Naive thymus-derived CD8-positive, alpha-beta T cell (primary cell): Measurements from ENCODE around the gene GADD45GIP1. TPM values are rescaled to one million over a fixed set of nuclear protein-coding genes. Genes with fewer than 3 reads are reported as not detected.
"Not testable (repeated sequence)": the region's sequence is repeated elsewhere in the genome, so short reads cannot be mapped to it uniquely, and the experiment has no call there.

Experiments
- ATAC-seq, 2 donors: fragments of 150-1000 bp; cut with Tn5 transposase in 1 of 2; sonication (Bioruptor Pico), chemical (Tn5 transposase) in 1 of 2; 1 replicate in 1 of 2; 2 replicates in 1 of 2; pipeline ENCODE4 v1.10.0; 2021; ENCODE audit warnings: mild to moderate bottlenecking in 2 of 2, moderate library complexity in 2 of 2
- POLR2A ChIA-PET: fragments of 350-600 bp; sonication (Branson Sonifier 250); formaldehyde crosslinking; loops from one replicate; lab custom pipeline; 2021; ENCODE audit warnings: antibody characterized with exemption; lab: Charles Lee
- DNase-seq, 10 donors: peaks; one replicate each; pipeline versions ENCODE4 v3.0.0 to v3.0.0-alpha.2; 2020 to 2022
- H3K27ac Mint-ChIP-seq, 10 donors: one replicate each; pipeline ENCODE4 v1.8.0; 2020 to 2022; ENCODE audit warnings: mild to moderate bottlenecking in 10 of 10, mixed read lengths in 10 of 10, moderate library complexity in 4 of 10, inconsistent platforms in 1 of 10
- H3K27me3 Mint-ChIP-seq, 5 donors: one replicate each; pipeline ENCODE4 v1.8.0; 2021 to 2022; ENCODE audit warnings: mixed read lengths in 5 of 5
- H3K36me3 Mint-ChIP-seq, 3 donors: one replicate each; pipeline ENCODE4 v1.8.0; 2020 to 2022; ENCODE audit warnings: mixed read lengths in 3 of 3, mild to moderate bottlenecking in 2 of 3, inconsistent platforms in 1 of 3
- H3K4me1 Mint-ChIP-seq, 4 donors: one replicate each; pipeline ENCODE4 v1.8.0; 2021 to 2022; ENCODE audit warnings: mixed read lengths in 4 of 4
- H3K4me3 Mint-ChIP-seq, 10 donors: one replicate each; pipeline ENCODE4 v1.8.0; 2020 to 2022; ENCODE audit warnings: mild to moderate bottlenecking in 10 of 10, mixed read lengths in 10 of 10, moderate library complexity in 6 of 10, inconsistent platforms in 1 of 10
- H3K9me3 Mint-ChIP-seq, 9 donors: one replicate each; pipeline ENCODE4 v1.8.0; 2020 to 2022; ENCODE audit warnings: mixed read lengths in 9 of 9, mild to moderate bottlenecking in 3 of 9, inconsistent platforms in 1 of 9, moderate library complexity in 1 of 9
- polyA plus RNA-seq, 3 donors: library from polyadenylated mRNA; unstranded; fragments of 300-500 nt; fragmentation: Illumina TruSeq; gene quantifications; one replicate each; pipeline ENCODE4 v1.2.3, GENCODE V29; 2021
- total RNA-seq, 8 experiments: library from RNA in 2 of 8; stranded (reverse) in 2 of 8; gene quantifications; one replicate each; pipeline ENCODE4 v1.2.3 and lab custom pipeline; 2021 to 2026

GADD45GIP1 gene
- total and polyA plus RNA-seq, 5 experiments from 2014 or later, result 17.3 to 65.1 (median 59.4) TPM

DNA sequence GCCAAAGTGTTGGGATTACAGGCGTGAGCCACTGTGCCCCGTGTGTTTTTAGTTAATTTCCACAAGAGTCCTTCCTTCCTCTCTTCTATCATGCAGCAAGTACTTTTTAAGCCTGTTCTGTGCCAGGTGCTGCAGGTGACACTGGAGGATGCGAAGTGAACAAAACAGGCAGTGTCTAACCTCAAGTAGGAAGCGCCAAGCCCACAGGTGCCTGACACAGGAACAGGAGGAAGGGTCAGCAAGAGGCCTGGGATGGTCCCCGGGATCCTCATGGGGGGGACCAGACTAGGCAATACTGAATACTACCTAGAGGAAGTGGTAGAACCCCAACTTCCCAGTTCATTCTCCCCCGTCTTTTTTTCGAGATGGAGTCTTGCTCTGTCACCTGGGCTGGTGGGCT lies 20.4 kb downstream of the GADD45GIP1 start:
- Mint-ChIP-seq H3K4me1 (peaks cover 36 to 68% (median 66%) of the 10 kb centered on the region in 4 donors), H3K4me3 (peak overlapping the region in 9 of 10 donors; percentile 30 to 97 (median 50)), H3K36me3 (peaks cover 5 to 32% (median 8%) of the 10 kb centered on the region in 3 donors), H3K27me3 (no peaks in the 10 kb centered on the region), H3K27ac (peak overlapping the region in 9 of 10 donors; percentile 1 to 94 (median 74)), H3K9me3 (no peaks in the 10 kb centered on the region)
- ATAC-seq (no peak), DNase-seq (no peak)
- POLR2A ChIA-PET, result interaction anchor here (1.2 to 3.3 kb wide), 3 partner anchors 22 to 154 kb away, joined by 3 to 56 read pairs (median 8); partner anchors contain the start of genes GCDH and KLF1

DNA sequence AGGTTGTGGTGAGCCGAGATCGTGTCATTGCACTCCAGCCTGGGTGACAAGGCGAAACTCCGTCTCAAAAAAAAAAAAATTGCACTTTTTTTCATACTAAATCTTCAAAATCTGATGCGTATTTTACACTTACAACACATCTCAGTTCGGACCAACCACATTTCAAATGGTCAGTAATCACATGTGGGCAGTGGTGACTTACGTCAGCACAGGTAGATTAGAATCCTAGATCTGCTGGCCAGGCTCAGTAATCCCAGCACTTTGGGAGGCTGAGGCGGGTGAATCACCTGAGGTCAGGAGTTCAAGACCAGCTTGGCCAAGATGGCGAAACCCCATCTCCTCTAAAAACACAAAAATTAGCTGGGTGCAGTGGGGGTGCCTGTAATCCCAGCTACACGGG lies 22.0 kb downstream of the GADD45GIP1 start:
- peaks cover 30 to 63% (median 59%) of the 10 kb centered on the region in 4 donors for H3K4me1 Mint-ChIP-seq

DNA sequence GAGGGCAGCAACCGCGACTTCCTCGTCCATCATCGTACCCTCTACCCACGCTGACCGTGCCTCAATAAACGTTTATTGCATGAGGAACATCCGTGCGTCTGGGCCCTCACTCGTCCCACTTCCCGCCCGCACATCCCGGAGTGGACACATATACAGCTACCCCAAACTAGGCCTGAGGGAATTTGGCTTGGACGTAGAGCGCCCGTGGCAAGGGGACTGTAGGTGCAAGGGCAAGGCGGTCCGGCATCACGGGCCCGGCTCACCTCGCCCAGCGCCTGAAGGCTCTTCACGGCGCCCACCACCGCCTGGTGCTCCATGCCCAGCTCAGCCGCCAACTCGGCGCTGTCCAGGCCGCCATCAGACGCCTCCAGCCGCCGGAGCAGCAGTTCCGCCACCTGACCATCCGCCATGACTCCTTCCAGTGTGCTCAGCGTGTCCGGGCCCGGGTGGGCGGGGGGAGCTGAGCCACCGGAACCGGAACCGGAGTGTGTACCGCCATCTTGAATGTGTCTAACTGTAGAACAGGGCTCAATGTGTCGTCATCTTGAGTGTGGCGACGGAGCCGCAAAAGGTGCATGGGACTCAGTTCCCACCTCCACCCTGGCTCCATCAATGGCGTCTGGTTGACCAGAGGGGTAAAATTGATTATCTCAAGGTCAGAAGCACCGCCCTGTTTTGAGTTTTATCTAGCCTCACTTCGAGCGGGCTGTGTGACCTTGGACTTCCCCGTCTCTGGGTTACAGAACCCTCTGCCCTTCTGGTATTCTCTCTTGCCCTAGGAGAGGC lies 23.5 kb downstream of the GADD45GIP1 start, which contains the start of gene FARSA:
Gene FARSA (minus strand): TSS at position 425 of the 786 bp plus-strand sequence. CDS start 15 bp downstream, at position 410.
- Mint-ChIP-seq H3K27ac (peak within 1 kb of the TSS; percentile 88 to 98 (median 96)), H3K36me3 (peaks cover 0 to 26% (median 2%) of the 10 kb centered on the region in 3 donors)
- POLR2A ChIA-PET, result interaction anchor here (0.6 to 6.0 kb wide), 15 partner anchors 8 to 1499 kb away, joined by 3 to 122 read pairs (median 4); partner anchors contain the start of genes DNASE2, GADD45GIP1, GCDH and RAD23A

More for the DNA sequence above, 22.0 kb downstream of the GADD45GIP1 start:
- no peaks in the 10 kb centered on the region for H3K27me3 Mint-ChIP-seq
- POLR2A ChIA-PET, result interaction anchor here (0.9 to 6.0 kb wide), 3 partner anchors 17 to 183 kb away, joined by 3 to 122 read pairs (median 37); partner anchors contain the start of genes GCDH, NACC1 and SYCE2
- no peak overlapping the region for H3K27ac Mint-ChIP-seq
- ATAC-seq (no peak), DNase-seq (no peak)
- H3K9me3 Mint-ChIP-seq, result no peaks in the 10 kb centered on the region
- peak overlapping the region in 5 of 10 donors; percentile 5 to 33 (median 24) for H3K4me3 Mint-ChIP-seq
- H3K36me3 Mint-ChIP-seq, result peaks cover 4 to 23% (median 4%) of the 10 kb centered on the region in 3 donors

DNA sequence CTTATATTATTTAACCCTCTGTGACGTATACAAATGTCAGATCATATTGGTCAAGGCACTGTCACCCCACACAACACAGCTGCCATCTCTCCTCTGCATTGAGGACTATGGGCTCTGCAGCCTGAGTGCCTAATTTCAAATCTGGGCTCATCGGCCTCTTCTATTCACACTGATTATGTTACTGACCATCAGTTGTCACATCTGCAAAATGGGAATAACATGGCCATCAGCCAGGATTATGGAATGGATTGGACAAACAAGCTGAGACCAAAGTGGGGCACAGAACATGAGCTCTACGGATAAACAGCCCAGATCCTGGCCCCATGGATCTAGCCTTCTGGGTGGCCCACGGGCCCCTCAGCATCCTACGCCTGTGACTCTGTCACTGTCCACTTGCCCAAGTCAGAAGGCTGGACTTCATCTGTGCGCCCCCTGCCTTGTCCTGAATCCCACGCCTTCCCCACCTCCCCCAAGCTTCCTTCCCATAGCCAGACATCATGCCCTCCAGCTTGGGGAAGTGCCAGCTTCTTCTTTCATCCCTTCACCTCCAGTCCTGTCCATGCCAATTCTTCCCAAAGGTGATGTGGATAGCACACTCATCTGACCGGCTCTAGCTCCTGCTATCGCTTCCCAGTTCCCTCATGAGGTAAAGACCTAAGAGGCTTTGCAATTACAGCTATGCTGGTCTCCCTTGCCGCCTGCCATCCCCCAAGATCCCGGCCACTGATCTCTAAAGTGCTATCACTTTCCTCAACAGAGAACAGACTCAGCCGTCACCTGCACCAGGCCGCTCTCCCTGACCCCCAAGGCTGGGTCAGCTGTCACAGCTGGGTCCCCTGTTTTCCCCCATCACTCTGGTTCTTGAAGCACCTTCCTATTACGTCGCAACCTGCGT lies 24.4 kb downstream of the GADD45GIP1 start:
- H3K27ac Mint-ChIP-seq, result peak overlapping the region; percentile 74 to 98 (median 96)
- no peaks in the 10 kb centered on the region for H3K9me3 Mint-ChIP-seq
- ATAC-seq (no peak), DNase-seq (no peak)
- peaks cover 20 to 45% (median 39%) of the 10 kb centered on the region in 4 donors for H3K4me1 Mint-ChIP-seq
- H3K4me3 Mint-ChIP-seq, result peak overlapping the region; percentile 92 to 99 (median 97)
- no peaks in the 10 kb centered on the region for H3K27me3 Mint-ChIP-seq
- POLR2A ChIA-PET, result interaction anchor here (0.5 to 6.0 kb wide), 15 partner anchors 7 to 1727 kb away, joined by 3 to 122 read pairs (median 4); partner anchors contain the start of genes DNASE2, GCDH, RAD23A and SYCE2
- H3K36me3 Mint-ChIP-seq, result peaks cover 0 to 32% (median 6%) of the 10 kb centered on the region in 3 donors

More for the DNA sequence above, 23.5 kb downstream of the GADD45GIP1 start, which contains the start of gene FARSA:
- no peaks in the 10 kb centered on the region for H3K27me3 Mint-ChIP-seq
- ATAC-seq (peak; percentile 46 to 57), DNase-seq (peak; percentile 72 to 92 (median 82))
- H3K4me3 Mint-ChIP-seq, result peak within 1 kb of the TSS; percentile 92 to 99 (median 97)
- H3K9me3 Mint-ChIP-seq, result no peaks in the 10 kb centered on the region
- H3K4me1 Mint-ChIP-seq, result peaks cover 23 to 51% (median 46%) of the 10 kb centered on the region in 4 donors

DNA sequence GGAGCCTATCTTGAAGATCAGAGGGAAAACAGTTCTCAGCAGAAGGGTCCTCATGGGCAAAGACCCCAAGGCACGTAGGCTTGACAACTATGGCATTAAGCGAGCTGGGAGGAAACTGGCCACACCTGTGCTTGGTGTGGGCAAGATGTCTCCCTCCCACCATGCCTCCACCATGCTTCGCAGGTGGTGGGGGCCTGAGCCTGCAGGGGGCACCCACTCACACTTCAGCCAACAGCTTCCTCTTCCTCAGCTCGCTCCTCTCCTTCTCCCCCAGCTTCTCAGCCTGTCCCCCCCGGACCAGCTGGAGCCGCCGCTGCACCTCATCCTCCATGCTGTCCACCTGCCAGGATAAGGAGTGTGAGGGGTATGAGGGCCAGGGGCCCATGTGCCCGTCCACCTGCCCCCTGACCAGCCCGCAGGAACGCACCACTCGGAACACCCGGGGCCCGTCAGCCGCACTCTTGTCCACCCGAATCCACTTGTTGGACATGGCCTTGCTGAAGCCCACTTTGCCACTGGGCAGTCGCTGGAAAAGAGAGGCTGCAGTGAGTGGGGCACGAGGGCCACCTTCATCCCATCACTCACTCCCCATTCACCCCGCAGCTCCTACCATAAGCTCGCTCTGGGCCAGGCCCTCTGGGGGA lies 26.9 kb downstream of the GADD45GIP1 start:
- POLR2A ChIA-PET, result interaction anchor here (1.6 to 6.0 kb wide), 2 partner anchors 12 to 39 kb away, joined by 5 to 122 read pairs; partner anchors contain the start of genes GCDH and SYCE2
- Mint-ChIP-seq H3K36me3 (peaks cover 0 to 57% (median 11%) of the 10 kb centered on the region in 3 donors), H3K4me3 (no peak overlapping the region), H3K4me1 (peaks cover 14 to 32% (median 26%) of the 10 kb centered on the region in 4 donors), H3K27me3 (no peaks in the 10 kb centered on the region), H3K9me3 (no peaks in the 10 kb centered on the region), H3K27ac (no peak overlapping the region)
- ATAC-seq (no peak), DNase-seq (no peak)

DNA sequence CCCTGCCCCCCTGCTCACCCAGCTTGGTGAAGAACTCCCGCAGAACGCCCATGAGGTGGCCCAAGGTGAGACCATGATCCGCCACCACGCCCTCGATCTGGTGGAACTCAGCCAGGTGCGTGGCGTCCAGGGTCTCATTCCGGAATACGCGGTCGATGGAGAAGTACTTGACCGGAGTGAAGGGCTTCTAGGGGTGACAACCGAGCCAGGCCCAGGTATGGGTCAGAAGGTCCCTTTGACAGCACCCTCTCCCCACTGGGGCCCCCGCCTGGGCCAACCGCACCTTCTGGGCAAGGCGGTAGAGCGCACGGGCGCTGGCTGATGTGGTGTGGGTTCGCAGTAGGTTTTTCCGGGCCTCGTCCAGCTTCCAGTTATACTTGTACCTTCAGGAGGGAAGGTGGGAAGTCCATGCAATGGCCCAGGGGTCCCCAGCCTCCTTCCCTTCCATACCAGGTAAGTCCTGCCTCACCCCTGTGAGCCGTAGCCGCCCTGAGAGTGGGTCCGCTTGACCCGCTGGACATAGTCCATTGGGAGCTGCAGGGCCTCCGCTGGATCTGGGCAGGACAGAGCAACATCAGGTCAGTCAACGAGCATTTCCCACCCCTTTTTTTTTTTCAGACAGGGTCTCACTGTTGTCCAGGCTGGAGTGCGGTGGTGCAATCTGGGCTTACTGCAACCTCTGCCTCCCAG lies 32.3 kb downstream of the GADD45GIP1 start:
- Mint-ChIP-seq H3K36me3 (peaks cover 0 to 68% (median 23%) of the 10 kb centered on the region in 3 donors), H3K4me3 (no peak overlapping the region), H3K27ac (no peak overlapping the region), H3K27me3 (no peaks in the 10 kb centered on the region), H3K4me1 (peaks cover 0 to 5% (median 3%) of the 10 kb centered on the region in 4 donors), H3K9me3 (no peaks in the 10 kb centered on the region)
- DNase-seq (no peak), ATAC-seq (no peak)
- POLR2A ChIA-PET, result interaction anchor here (0.9 to 12.8 kb wide), 3 partner anchors 7 to 176 kb away, joined by 3 to 122 read pairs (median 3); partner anchors contain the start of gene FARSA

DNA sequence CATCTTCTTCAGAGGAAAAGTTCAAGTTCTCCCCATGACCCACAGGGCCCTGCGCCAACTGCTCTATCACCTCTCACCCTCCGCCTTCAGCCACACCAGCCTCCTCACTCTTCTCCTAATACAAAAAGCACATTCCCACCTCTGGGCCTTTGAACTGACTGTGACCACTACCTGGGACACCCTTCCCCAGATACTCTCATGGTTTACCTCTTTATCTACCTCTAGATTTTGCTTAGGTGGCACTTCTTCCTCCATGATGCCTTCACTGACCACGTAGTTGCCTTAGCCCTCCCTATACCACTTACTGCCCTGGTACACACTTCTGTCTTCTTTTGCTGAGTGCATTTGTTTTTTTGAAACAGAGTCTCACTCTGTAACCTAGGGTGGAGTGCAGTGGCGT lies 34.1 kb downstream of the GADD45GIP1 start:
- peaks cover 0 to 2% (median 0%) of the 10 kb centered on the region in 5 donors for H3K27me3 Mint-ChIP-seq
- H3K27ac Mint-ChIP-seq, result peak overlapping the region in 4 of 10 donors; percentile 7 to 86 (median 50)
- peaks cover 6 to 14% (median 13%) of the 10 kb centered on the region in 4 donors for H3K4me1 Mint-ChIP-seq
- peaks cover 0 to 51% (median 19%) of the 10 kb centered on the region in 3 donors for H3K36me3 Mint-ChIP-seq
- ATAC-seq, result no peak
- H3K9me3 Mint-ChIP-seq, result no peaks in the 10 kb centered on the region
- POLR2A ChIA-PET, result interaction anchor here (1.4 to 12.8 kb wide), 2 partner anchors 9 to 10 kb away, joined by 3 to 122 read pairs; partner anchors contain the start of gene FARSA
- peak overlapping the region in 1 of 10 donors; percentile 33 for H3K4me3 Mint-ChIP-seq
- DNase-seq, result no peak

DNA sequence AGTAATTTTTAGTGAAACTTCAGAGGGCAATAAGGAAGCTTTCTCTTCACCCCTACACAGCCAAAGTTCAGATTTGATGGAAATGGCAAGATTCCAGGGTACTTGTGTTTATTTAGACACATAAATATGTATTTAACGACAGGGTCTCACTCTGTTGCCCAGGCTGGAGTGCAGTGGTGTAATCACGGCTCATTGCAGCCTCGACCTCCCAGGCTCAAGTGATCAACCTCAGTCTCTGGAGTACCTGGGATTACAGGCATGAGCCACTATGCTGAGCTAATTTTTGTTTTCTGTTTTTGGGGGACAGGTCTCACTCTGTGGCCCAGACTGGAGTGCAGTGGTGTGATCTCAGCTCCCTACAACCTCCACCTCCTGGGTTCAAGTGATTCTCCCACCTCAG lies 36.0 kb downstream of the GADD45GIP1 start:
- H3K4me1 Mint-ChIP-seq, result peaks cover 6 to 20% (median 13%) of the 10 kb centered on the region in 4 donors
- DNase-seq (no peak), ATAC-seq (no peak)
- POLR2A ChIA-PET, result interaction anchor here (0.7 to 12.8 kb wide), 3 partner anchors 11 to 174 kb away, joined by 3 to 122 read pairs (median 6); partner anchors contain the start of gene FARSA
- H3K36me3 Mint-ChIP-seq, result peaks cover 0 to 34% (median 13%) of the 10 kb centered on the region in 3 donors
- peak overlapping the region in 1 of 10 donors; percentile 12 for H3K4me3 Mint-ChIP-seq
- H3K9me3 Mint-ChIP-seq, result no peaks in the 10 kb centered on the region
- H3K27ac Mint-ChIP-seq, result peak overlapping the region in 5 of 10 donors; percentile 7 to 59 (median 47)
- peaks cover 0 to 2% (median 0%) of the 10 kb centered on the region in 5 donors for H3K27me3 Mint-ChIP-seq

DNA sequence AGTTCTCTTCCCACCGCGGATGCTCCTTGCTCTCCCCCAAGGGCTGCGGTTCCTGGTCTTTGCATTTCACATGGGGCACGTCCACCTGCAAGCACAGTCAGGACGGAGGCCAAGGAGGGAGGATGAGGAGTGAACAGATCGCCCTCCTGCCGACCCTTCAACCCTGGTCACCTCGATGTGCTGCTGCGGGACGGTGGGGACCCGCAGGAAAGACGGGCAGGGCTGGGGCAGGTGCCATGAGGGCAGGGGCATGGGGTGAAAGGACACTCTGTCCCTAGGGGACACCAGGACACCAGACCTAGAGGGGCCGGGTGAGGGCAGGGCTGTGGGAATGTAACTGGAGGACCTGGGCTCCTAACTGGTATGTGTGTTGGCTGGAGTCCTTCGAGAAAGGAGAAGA lies 38.8 kb downstream of the GADD45GIP1 start:
- peak overlapping the region in 9 of 10 donors; percentile 7 to 77 (median 66) for H3K4me3 Mint-ChIP-seq
- peaks cover 17 to 47% (median 28%) of the 10 kb centered on the region in 4 donors for H3K4me1 Mint-ChIP-seq
- peaks cover 0 to 6% (median 5%) of the 10 kb centered on the region in 3 donors for H3K36me3 Mint-ChIP-seq
- H3K27ac Mint-ChIP-seq, result peak overlapping the region in 3 of 10 donors; percentile 24 to 96 (median 67)
- DNase-seq (no peak), ATAC-seq (no peak)
- H3K9me3 Mint-ChIP-seq, result no peaks in the 10 kb centered on the region
- H3K27me3 Mint-ChIP-seq, result peaks cover 0 to 2% (median 0%) of the 10 kb centered on the region in 5 donors
- POLR2A ChIA-PET, result interaction anchor here (1.0 to 12.8 kb wide), 5 partner anchors 14 to 47 kb away, joined by 3 to 122 read pairs (median 9); partner anchors contain the start of genes DNASE2, FARSA and GCDH

DNA sequence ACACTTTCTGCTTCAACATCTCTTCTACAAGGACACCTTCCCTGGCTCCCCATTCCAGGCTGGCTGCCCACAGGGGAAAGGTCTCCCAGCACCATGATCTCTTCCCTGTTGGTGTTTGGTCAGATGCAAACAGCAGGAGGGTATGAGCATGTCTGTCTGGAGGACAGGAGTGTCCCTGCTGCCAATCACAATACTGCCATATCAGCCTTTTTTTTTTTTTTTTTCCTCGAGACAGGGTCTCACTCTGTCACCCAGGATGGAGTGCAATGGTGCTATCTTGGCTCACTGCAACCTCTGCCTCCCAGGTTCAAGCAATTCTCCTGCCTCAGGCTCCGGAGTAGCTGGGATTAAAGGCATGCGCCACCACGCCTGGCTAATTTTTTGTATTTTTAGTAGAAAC lies 41.2 kb downstream of the GADD45GIP1 start:
- POLR2A ChIA-PET, result interaction anchor here (0.6 to 12.8 kb wide), 7 partner anchors 13 to 219 kb away, joined by 3 to 122 read pairs (median 12); partner anchors contain the start of genes CALR, FARSA, FBXW9 and GCDH
- DNase-seq, H3K9me3 Mint-ChIP-seq, ATAC-seq, H3K27me3 Mint-ChIP-seq, H3K36me3 Mint-ChIP-seq: not testable (repeated sequence)
- H3K27ac Mint-ChIP-seq, result peak overlapping the region in 5 of 10 donors; percentile 16 to 82 (median 55)
- H3K4me3 Mint-ChIP-seq, result peak overlapping the region in 3 of 10 donors; percentile 28 to 37 (median 36)
- peaks cover 15 to 50% (median 30%) of the 10 kb centered on the region in 4 donors for H3K4me1 Mint-ChIP-seq
